HG02588 (cell line): Measurements from ENCODE around the gene EHD1.

Experiments
- ATAC-seq: cut with Tn5 transposase; IDR thresholded peaks from one replicate; pipeline ENCODE4 v1.9.1; 2021; ENCODE audit warnings: mild to moderate bottlenecking, moderate library complexity; ENCODE audit not compliant: unreplicated experiment

Gene EHD1

GRCh38 chr11:64891880-64892279 is 13.5 kb upstream of the EHD1 start:
- no peak for ATAC-seq

DNA sequence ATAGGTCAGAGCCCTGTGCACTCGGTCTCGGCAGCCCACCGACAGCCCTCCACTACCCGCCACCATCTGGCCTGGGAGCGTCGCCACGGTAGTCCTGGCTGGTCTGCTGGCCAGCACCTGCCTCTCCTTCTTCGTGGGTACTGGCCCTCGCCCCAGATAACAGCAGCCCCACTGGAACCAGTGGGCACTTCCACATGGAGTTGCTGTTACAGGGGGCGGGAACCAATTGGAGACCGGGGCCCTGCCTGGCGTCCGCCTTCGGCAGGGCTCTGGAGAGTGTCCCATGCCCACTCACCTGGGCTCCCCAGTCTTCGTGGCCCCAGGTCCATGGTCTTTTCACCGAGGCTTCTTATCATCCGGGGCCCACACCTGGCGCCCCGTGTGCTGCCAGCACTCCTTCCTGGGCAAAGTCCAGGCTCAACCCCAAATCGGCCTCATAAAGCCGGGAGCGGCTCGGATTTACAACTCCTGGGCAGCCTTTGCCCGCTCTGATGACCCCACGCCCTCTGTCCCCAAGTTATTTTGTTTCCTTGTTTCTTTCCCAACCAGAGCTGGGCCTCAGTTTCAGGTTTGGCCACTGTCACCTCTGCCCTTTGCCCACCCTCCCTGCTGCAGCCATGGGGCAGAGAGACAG is 12.9 kb upstream of the EHD1 start:
- no peak for ATAC-seq

- no peak for ATAC-seq
These were observed 12.1 kb upstream of the EHD1 start for GRCh38 chr11:64890522-64890939.

GRCh38 chr11:64888729-64889511 is 10.5 kb upstream of the EHD1 start:
- ATAC-seq: no peak

GRCh38 chr11:64888406-64888728 is 9.9 kb upstream of the EHD1 start:
- no peak for ATAC-seq

GRCh38 chr11:64887757-64888405 is 9.5 kb upstream of the EHD1 start:
- peak; percentile 62 for ATAC-seq

- ATAC-seq: no peak
These were observed 8.9 kb upstream of the EHD1 start for GRCh38 chr11:64887234-64887756.

GRCh38 chr11:64885367-64886286 is 7.2 kb upstream of the EHD1 start:
- no peak for ATAC-seq

DNA sequence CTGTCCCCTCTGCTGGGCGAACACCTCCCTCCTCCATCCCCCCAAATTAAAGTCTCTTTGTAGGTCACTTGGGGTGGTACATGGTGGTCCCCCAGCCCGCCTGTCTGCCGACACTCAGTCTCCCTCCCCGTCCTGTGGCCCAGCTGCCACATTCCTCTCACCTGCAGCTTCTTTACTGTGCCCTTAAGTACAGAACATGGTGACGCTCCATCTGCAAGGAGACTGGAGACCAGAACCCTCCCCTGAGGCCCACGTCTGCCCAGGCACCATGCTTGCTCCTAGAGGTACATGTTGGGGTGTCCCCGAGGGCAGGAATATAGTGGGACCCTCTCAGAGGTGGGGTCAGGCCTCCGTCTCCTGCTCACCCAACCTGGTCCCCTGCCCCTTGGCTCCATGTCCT is 5.6 kb upstream of the EHD1 start:
- ATAC-seq: no peak

GRCh38 chr11:64883575-64883974 is 5.2 kb upstream of the EHD1 start:
- ATAC-seq: no peak

GRCh38 chr11:64882243-64882642 is 3.8 kb upstream of the EHD1 start:
- no peak for ATAC-seq

GRCh38 chr11:64881476-64881875 is 3.1 kb upstream of the EHD1 start:
- no peak for ATAC-seq

GRCh38 chr11:64880240-64881001 is 2.0 kb upstream of the EHD1 start:
- no peak for ATAC-seq

GRCh38 chr11:64879244-64879900 is 951 bp upstream of the EHD1 start:
- no peak for ATAC-seq

- peak; percentile 16 for ATAC-seq
These were observed 263 bp downstream of the EHD1 start for GRCh38 chr11:64878223-64878493.

GRCh38 chr11:64877390-64878222 is 815 bp downstream of the EHD1 start:
- ATAC-seq: no peak

- ATAC-seq: no peak
These were observed 1.5 kb downstream of the EHD1 start for GRCh38 chr11:64876835-64877341.

DNA sequence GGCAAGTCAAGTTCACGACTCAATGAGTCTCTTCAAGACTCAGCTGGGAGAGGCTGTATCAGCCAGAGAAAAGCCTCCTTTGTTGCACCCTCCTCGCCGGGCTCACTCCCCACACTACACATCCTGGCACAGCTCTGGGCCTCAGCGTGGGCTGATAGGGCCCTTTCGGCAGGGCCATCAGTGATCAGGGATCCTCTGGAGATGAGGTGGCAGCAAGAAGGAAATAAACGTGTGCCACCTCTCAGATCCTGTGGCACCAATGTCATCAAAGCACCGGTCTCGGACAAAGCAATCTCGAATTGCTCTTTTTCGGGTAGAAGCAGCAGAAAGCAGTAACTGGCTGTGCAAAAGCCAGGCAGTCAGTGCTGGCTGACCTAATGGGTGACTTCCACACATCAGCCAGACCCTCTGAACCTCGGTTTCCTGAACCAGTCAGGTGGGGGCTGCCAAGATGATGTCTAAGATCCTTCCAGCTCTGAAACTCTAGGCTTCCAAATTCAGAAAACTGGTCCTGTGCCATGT is 2.1 kb downstream of the EHD1 start:
- ATAC-seq: no peak
